HG02852 (cell line): ENCODE results near the gene KLRK1.
"Not testable (repeated sequence)": the region's sequence is repeated elsewhere in the genome, so short reads cannot be mapped to it uniquely, and the experiment has no call there.

Experiments used
- ATAC-seq: cut with Tn5 transposase; IDR thresholded peaks from one replicate; pipeline ENCODE4 v1.9.1; 2021; ENCODE audit warnings: mild to moderate bottlenecking, moderate library complexity; ENCODE audit not compliant: unreplicated experiment

The KLRK1 gene

GRCh38 chr12:10363914-10364814, 25.7 kb downstream of the KLRK1 start:
- peak; percentile 85 for ATAC-seq

- no peak for ATAC-seq
Observed at GRCh38 chr12:10363658-10363913, 26.3 kb downstream of the KLRK1 start.

DNA sequence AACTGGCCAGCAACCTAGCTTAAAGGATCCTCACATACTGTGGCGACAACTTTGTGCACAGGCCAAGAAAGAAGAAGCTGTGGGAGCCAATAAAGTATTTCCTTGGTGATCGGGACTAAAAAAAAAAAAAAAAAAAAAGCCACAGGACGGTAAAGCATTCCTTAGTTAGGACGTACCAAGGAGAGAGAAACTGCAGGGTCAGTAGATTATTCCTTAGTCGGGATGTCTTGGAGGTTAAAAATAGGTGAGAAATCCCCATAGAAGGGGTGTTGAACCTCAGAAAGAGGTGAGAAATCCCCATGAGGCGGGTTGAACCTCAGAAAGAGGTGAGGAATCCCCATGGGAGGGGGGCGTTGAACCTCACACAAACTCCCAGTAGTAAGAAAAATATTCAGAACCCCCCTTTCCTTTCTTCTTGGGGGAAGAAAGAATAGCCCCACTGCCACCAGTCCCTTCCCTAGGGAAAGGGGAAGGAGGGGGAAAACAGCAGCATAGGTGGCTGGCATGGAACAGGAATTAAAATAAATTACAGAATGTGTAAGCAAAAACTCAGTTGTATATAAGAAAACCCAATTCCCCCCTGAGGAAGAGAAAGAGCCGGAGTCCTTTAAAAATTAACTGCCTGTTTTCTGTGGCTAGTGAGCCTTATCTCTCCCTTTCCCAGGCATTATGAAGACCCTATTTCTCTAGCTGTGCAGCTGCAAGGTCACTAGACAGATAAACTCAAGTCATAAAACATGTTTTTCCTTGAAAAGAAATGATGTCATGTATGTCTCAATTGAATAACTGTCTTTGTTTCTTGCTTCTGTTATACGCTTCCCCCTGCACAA, 26.8 kb downstream of the KLRK1 start:
- ATAC-seq, result no peak

DNA sequence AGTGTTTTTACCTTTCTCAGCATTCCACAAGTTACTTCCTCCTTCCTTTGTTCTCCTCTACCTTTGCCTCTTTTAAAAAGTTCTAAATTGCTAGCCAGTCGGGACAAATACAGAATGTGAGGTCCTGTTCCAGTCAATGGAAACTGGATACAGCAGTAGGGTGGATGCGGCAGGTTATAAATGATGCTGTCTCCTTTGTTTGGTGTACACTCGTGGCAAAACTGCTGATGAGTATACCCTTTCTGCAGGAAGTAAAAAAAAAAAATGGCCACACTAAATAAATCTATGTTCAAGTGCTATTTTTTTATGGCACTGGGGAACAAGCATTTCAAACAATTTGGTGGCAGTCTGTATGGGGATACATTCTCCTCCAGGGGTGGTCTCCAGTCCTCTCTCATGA, 27.5 kb downstream of the KLRK1 start:
- no peak for ATAC-seq

DNA sequence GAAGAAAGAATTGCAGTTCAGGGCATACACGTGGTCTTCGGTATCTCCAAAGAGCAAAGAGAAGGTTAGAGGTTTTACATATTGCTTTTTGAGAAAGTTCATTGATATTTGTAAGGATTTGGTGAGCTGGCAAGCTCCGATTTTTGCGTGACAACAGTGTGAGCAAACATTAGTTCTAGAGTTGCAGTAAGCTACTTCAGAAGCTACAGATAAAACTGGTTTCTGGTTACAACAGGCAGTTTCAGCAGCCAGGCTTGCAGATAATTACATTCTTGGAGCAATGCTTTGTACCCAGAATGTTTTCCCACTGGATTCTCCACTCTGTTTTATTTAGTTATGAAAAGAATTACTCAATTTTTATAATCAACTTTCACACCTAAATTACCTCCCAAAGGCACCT, 28.2 kb downstream of the KLRK1 start:
- ATAC-seq, result no peak

GRCh38 chr12:10361084-10361483, 28.8 kb downstream of the KLRK1 start:
- ATAC-seq, result no peak

DNA sequence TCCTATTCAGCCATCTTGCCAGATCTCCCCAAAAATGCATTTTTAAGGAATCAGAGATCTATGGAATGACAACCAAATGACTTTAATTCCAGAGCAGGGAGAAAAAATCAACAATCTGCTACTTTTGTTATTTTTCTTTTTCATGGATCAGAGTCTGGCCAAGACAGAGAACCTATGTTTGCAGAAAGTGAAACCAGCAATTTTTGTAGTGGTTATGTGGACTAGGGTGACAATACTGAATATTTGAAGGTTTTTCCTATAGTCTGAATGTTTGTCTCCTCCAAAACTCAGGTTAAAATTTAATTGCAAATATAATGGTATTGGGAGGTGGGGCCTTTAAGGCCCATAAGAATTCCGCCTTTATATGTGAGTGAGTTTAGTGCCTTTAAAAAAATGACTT, 30.9 kb downstream of the KLRK1 start:
- no peak for ATAC-seq

DNA sequence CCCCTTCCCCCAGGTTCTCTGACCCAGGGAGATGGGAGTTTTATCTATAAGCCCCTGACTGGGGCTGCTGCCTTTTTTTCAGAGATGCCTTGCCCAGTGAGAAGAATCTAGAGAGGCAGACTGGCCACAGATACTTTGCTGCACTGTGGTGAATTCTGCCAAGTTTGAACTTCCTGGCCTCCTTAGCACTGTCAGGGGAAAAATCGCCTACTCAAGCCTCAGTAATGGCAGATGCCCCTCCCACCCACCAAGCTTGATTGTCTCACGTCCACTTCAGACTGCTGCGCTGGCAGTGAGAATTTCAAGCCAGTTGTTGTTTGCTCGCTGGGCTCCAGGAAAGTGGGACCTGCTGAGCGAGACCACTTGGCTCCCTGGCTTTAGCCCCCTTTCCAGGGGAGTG, 31.7 kb downstream of the KLRK1 start:
- ATAC-seq, result no peak

GRCh38 chr12:10354502-10354901, 35.3 kb downstream of the KLRK1 start:
- no peak for ATAC-seq

DNA sequence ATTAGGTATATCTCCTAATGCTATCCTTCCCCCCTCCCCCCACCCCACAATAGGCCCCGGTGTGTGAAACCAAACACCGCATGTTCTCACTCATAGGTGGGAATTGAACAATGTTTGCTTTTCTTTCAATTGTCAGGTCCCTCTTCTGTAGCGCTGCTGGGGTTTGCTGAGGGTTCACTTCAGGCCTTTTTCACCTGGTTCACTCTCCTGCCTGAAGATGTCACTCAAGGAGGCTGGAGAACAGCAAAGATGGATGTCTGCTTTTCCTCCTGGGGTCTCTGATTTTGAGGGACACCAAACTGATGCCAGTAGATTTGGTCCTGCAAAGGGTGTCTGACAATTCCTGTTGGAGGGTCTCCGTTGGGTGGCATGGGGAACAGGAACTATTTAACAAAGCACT, 35.8 kb downstream of the KLRK1 start:
- no peak for ATAC-seq

DNA sequence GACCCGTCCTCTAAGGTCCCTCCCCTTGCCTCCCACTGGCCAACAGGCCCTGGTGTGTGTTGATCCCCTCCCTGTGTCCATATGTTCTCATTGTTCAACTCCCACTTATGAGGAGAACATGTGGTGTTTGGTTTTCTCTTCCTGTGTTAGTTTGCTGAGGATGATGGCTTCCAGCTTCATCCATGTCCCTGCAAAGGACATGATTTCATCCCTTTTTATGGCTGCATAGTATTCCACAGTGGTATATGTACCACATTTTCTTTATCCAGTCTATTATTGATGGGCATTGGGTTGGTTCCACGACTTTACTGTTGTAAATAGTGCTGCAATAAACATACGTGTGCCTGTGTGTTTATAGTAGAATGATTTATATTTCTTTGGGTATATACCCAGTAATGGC, 38.4 kb downstream of the KLRK1 start:
- ATAC-seq, result not testable (repeated sequence)

GRCh38 chr12:10341892-10342509, 47.8 kb downstream of the KLRK1 start:
- no peak for ATAC-seq

DNA sequence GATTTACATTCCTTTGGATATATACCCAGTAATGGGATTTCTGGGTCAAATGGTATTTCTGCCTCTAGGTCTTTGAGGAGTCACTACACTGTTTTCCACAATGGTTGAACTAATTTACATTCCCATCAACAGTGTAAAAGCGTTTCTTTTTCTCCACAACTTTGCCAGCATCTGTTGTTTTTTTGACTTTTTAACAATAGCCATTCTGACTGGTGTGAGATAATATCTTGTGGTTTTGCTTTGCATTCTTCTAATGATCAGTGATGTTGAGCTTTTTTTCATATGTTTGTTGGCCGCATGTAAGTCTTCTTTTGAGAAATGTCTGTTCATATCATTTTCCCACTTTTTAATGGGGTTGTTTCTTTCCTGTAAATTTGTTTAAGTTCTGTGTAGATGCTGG, 48.9 kb downstream of the KLRK1 start:
- not testable (repeated sequence) for ATAC-seq

- ATAC-seq, result no peak
Observed at GRCh38 chr12:10339053-10339840, 50.6 kb downstream of the KLRK1 start.

- ATAC-seq, result not testable (repeated sequence)
Observed at GRCh38 chr12:10338470-10338869, 51.4 kb downstream of the KLRK1 start.

- not testable (repeated sequence) for ATAC-seq
Observed at GRCh38 chr12:10336196-10336595, 53.6 kb downstream of the KLRK1 start.

- ATAC-seq, result no peak
Observed at GRCh38 chr12:10331642-10332239, 58.1 kb downstream of the KLRK1 start.

- ATAC-seq, result not testable (repeated sequence)
Observed at GRCh38 chr12:10328691-10329090, 61.1 kb downstream of the KLRK1 start.
